ENCODE results near the gene ERG. TPM values are rescaled to one million over a fixed set of nuclear protein-coding genes. Genes with fewer than 3 reads are reported as not detected.

ERG gene
- polyA plus RNA-seq, 3 donors from 2014 or later, result not detected

GRCh38 chr21:38454702-38455101, 43.6 kb downstream of the ERG start:
- DNase-seq, result no peak
- no peaks in the 10 kb centered on the region for H3K9me3 Mint-ChIP-seq
- no peak overlapping the region for H3K27ac Mint-ChIP-seq
- peaks cover 0 to 9% (median 3%) of the 10 kb centered on the region in 3 donors for H3K27me3 Mint-ChIP-seq (ENCODE audit: low read depth in 3 of 3)
- no peak overlapping the region for H3K4me3 Mint-ChIP-seq
- no peaks in the 10 kb centered on the region for H3K36me3 Mint-ChIP-seq
- no peaks in the 10 kb centered on the region for H3K4me1 Mint-ChIP-seq

- no peaks in the 10 kb centered on the region for H3K36me3 Mint-ChIP-seq
- peaks cover 0 to 9% (median 3%) of the 10 kb centered on the region in 3 donors for H3K27me3 Mint-ChIP-seq (ENCODE audit: low read depth in 3 of 3)
- H3K4me3 Mint-ChIP-seq, result no peak overlapping the region
- H3K27ac Mint-ChIP-seq, result no peak overlapping the region
- H3K4me1 Mint-ChIP-seq, result no peaks in the 10 kb centered on the region
- no peak for DNase-seq
- H3K9me3 Mint-ChIP-seq, result no peaks in the 10 kb centered on the region
Measured at GRCh38 chr21:38454161-38454560, 44.1 kb downstream of the ERG start.

- no peaks in the 10 kb centered on the region for H3K4me1 Mint-ChIP-seq
- peaks cover 2 to 6% (median 4%) of the 10 kb centered on the region in 3 donors for H3K27me3 Mint-ChIP-seq (ENCODE audit: low read depth in 3 of 3)
- no peak for DNase-seq
- H3K4me3 Mint-ChIP-seq, result no peak overlapping the region
- H3K9me3 Mint-ChIP-seq, result no peaks in the 10 kb centered on the region
- no peak overlapping the region for H3K27ac Mint-ChIP-seq
- no peaks in the 10 kb centered on the region for H3K36me3 Mint-ChIP-seq
Measured at GRCh38 chr21:38448671-38449385, 49.4 kb downstream of the ERG start.

- no peaks in the 10 kb centered on the region for H3K9me3 Mint-ChIP-seq
- H3K4me1 Mint-ChIP-seq, result no peaks in the 10 kb centered on the region
- no peaks in the 10 kb centered on the region for H3K36me3 Mint-ChIP-seq
- H3K27me3 Mint-ChIP-seq (ENCODE audit: low read depth in 3 of 3), result peaks cover 2 to 6% (median 3%) of the 10 kb centered on the region in 3 donors
- DNase-seq, result no peak
- no peak overlapping the region for H3K4me3 Mint-ChIP-seq
- no peak overlapping the region for H3K27ac Mint-ChIP-seq
Measured at GRCh38 chr21:38447611-38448010, 50.7 kb downstream of the ERG start.

- Mint-ChIP-seq H3K9me3 (no peaks in the 10 kb centered on the region), H3K27me3 (ENCODE audit: low read depth in 3 of 3) (peaks cover 2 to 6% (median 2%) of the 10 kb centered on the region in 3 donors), H3K27ac (no peak overlapping the region)
Measured at GRCh38 chr21:38444691-38445090, 53.6 kb downstream of the ERG start.

GRCh38 chr21:38443110-38443509, 55.2 kb downstream of the ERG start:
- Mint-ChIP-seq H3K9me3 (no peaks in the 10 kb centered on the region), H3K4me3 (no peak overlapping the region), H3K27ac (no peak overlapping the region), H3K36me3 (no peaks in the 10 kb centered on the region), H3K27me3 (ENCODE audit: low read depth in 3 of 3) (peaks cover 1 to 6% (median 2%) of the 10 kb centered on the region in 3 donors), H3K4me1 (peaks cover 0 to 8% of the 10 kb centered on the region in 2 donors)
- no peak for DNase-seq

More at GRCh38 chr21:38444691-38445090, 53.6 kb downstream of the ERG start:
- no peak overlapping the region for H3K4me3 Mint-ChIP-seq
- DNase-seq, result no peak
- no peaks in the 10 kb centered on the region for H3K36me3 Mint-ChIP-seq
- H3K4me1 Mint-ChIP-seq, result peaks cover 0 to 1% of the 10 kb centered on the region in 2 donors

GRCh38 chr21:38441153-38441552, 57.1 kb downstream of the ERG start:
- no peak for DNase-seq
- H3K27me3 Mint-ChIP-seq (ENCODE audit: low read depth in 3 of 3), result peaks cover 0 to 9% (median 2%) of the 10 kb centered on the region in 3 donors
- no peaks in the 10 kb centered on the region for H3K36me3 Mint-ChIP-seq
- no peak overlapping the region for H3K27ac Mint-ChIP-seq
- H3K4me1 Mint-ChIP-seq, result peaks cover 0 to 8% of the 10 kb centered on the region in 2 donors
- H3K4me3 Mint-ChIP-seq, result no peak overlapping the region
- H3K9me3 Mint-ChIP-seq, result no peaks in the 10 kb centered on the region

- no peak overlapping the region for H3K27ac Mint-ChIP-seq
- no peaks in the 10 kb centered on the region for H3K36me3 Mint-ChIP-seq
- peaks cover 0 to 8% of the 10 kb centered on the region in 2 donors for H3K4me1 Mint-ChIP-seq
- no peak for DNase-seq
- H3K9me3 Mint-ChIP-seq, result no peaks in the 10 kb centered on the region
- peaks cover 0 to 8% (median 2%) of the 10 kb centered on the region in 3 donors for H3K27me3 Mint-ChIP-seq (ENCODE audit: low read depth in 3 of 3)
- H3K4me3 Mint-ChIP-seq, result no peak overlapping the region
Measured at GRCh38 chr21:38440746-38441145, 57.5 kb downstream of the ERG start.

- Mint-ChIP-seq H3K4me1 (peaks cover 0 to 8% of the 10 kb centered on the region in 2 donors), H3K9me3 (no peaks in the 10 kb centered on the region), H3K36me3 (no peaks in the 10 kb centered on the region), H3K27me3 (ENCODE audit: low read depth in 3 of 3) (peaks cover 0 to 4% (median 2%) of the 10 kb centered on the region in 3 donors), H3K27ac (no peak overlapping the region), H3K4me3 (no peak overlapping the region)
- DNase-seq, result no peak
Measured at GRCh38 chr21:38439957-38440356, 58.3 kb downstream of the ERG start.

GRCh38 chr21:38439426-38439825, 58.9 kb downstream of the ERG start:
- Mint-ChIP-seq H3K36me3 (no peaks in the 10 kb centered on the region), H3K4me1 (peaks cover 0 to 8% of the 10 kb centered on the region in 2 donors), H3K27ac (no peak overlapping the region), H3K4me3 (no peak overlapping the region), H3K27me3 (ENCODE audit: low read depth in 3 of 3) (peaks cover 0 to 3% (median 2%) of the 10 kb centered on the region in 3 donors), H3K9me3 (no peaks in the 10 kb centered on the region)
- DNase-seq, result peak; percentile 9 to 22 (median 17)

- H3K9me3 Mint-ChIP-seq, result peaks cover 0 to 2% (median 0%) of the 10 kb centered on the region in 6 donors
- H3K4me1 Mint-ChIP-seq, result peaks cover 0 to 8% of the 10 kb centered on the region in 2 donors
Measured at GRCh38 chr21:38438462-38438893, 59.8 kb downstream of the ERG start.

GRCh38 chr21:38436341-38436740, 61.9 kb downstream of the ERG start:
- no peaks in the 10 kb centered on the region for H3K36me3 Mint-ChIP-seq
- H3K9me3 Mint-ChIP-seq, result peaks cover 0 to 2% (median 0%) of the 10 kb centered on the region in 6 donors
- H3K4me1 Mint-ChIP-seq, result peaks cover 0 to 8% of the 10 kb centered on the region in 2 donors
- H3K4me3 Mint-ChIP-seq, result no peak overlapping the region
- DNase-seq, result no peak
- peaks cover 0 to 4% (median 4%) of the 10 kb centered on the region in 3 donors for H3K27me3 Mint-ChIP-seq (ENCODE audit: low read depth in 3 of 3)
- H3K27ac Mint-ChIP-seq, result no peak overlapping the region

More at GRCh38 chr21:38438462-38438893, 59.8 kb downstream of the ERG start:
- Mint-ChIP-seq H3K27me3 (ENCODE audit: low read depth in 3 of 3) (peaks cover 0 to 4% (median 2%) of the 10 kb centered on the region in 3 donors), H3K36me3 (no peaks in the 10 kb centered on the region), H3K27ac (no peak overlapping the region), H3K4me3 (no peak overlapping the region)
- DNase-seq, result no peak

GRCh38 chr21:38434913-38435533, 63.3 kb downstream of the ERG start:
- no peak for DNase-seq
- no peaks in the 10 kb centered on the region for H3K36me3 Mint-ChIP-seq
- H3K27ac Mint-ChIP-seq, result no peak overlapping the region
- peaks cover 0 to 2% (median 0%) of the 10 kb centered on the region in 6 donors for H3K9me3 Mint-ChIP-seq
- H3K4me1 Mint-ChIP-seq, result peaks cover 0 to 8% of the 10 kb centered on the region in 2 donors
- peaks cover 0 to 4% (median 4%) of the 10 kb centered on the region in 3 donors for H3K27me3 Mint-ChIP-seq (ENCODE audit: low read depth in 3 of 3)
- no peak overlapping the region for H3K4me3 Mint-ChIP-seq

- H3K36me3 Mint-ChIP-seq, result no peaks in the 10 kb centered on the region
- no peak for DNase-seq
- H3K4me3 Mint-ChIP-seq, result no peak overlapping the region
- H3K27me3 Mint-ChIP-seq (ENCODE audit: low read depth in 3 of 3), result peaks cover 0 to 4% (median 4%) of the 10 kb centered on the region in 3 donors
- H3K9me3 Mint-ChIP-seq, result peaks cover 0 to 2% (median 0%) of the 10 kb centered on the region in 6 donors
- no peaks in the 10 kb centered on the region for H3K4me1 Mint-ChIP-seq
- no peak overlapping the region for H3K27ac Mint-ChIP-seq
Measured at GRCh38 chr21:38433471-38433870, 64.8 kb downstream of the ERG start.

All from immature natural killer cell (primary cell).